A375 (cell line): ENCODE data around the gene HPS4. TPM values are rescaled to one million over a fixed set of nuclear protein-coding genes. Genes with fewer than 3 reads are reported as not detected.

Experiments used
- total RNA-seq: library from RNA; depleted of rRNA; stranded (reverse); fragments of >200 nt; shearing (Covaris generic); gene quantifications from 2 replicates; pipeline ENCODE4 v1.2.3, GENCODE V29; 2014; rRNA removed

The HPS4 gene
- 18.0 and 18.1 TPM in 2 replicates for total RNA-seq

DNA sequence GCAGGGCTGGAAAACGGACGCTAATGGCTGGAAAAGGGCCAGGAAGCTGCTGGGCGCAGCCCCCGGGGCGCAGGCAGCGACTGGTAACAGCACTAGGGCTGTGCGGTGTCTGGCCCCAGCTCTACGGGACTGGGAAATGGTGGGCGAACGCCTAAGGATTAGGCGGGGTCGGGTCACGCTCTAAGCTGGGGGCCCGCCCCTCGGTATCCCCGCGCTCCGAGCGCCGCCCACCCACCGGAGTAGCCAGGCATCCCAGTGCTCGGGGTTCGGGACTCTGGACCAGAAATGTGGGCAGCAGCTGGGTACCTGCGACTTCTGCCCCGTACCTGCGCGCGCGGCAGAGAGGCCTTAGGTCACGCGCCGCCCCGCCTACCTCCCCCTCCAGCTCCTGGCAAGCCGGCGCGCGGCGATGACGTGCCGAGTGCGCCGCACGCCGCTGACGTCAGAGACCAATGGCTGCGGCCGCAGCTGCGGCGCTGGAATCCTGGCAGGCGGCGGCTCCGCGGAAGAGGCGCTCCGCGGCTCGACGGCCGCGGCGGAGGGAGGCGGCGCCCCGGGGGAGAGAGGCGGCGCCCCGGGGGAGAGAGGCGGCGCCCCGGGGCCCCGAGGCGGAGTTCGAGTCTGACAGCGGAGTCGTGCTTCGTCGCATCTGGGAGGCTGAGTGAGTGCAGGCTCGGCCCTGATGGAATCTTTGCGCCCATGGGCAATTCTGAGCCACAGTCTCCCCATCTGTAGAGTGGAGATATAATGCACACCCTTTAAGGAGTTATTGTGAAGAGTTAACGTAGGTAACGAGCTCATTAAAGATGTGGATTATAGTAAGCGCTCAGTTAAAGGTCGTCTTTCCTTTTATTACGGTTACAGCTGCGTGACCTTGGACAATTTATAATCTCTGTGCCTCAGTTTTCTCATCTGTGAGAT is at the start of gene HPS4, which contains the start of gene SRRD:
TSS of gene HPS4 (minus strand) at position 345 of the 921 bp plus-strand sequence. CDS start 2,021 bp downstream, outside the sequence.
TSS of gene SRRD (plus strand) at position 439 of the 921 bp plus-strand sequence. CDS start at position 453, 14 bp downstream.

GRCh38 chr22:26512149-26512793 is 28.7 kb upstream of the HPS4 start, which contains the start of gene TFIP11:
Gene TFIP11 (minus strand): TSS chr22:26512473. CDS start chr22:26510272, 2,201 bp downstream.

GRCh38 chr22:26428515-26429457 is 54.8 kb downstream of the HPS4 start, which contains the start of gene ASPHD2:
Gene ASPHD2 (plus strand): TSS chr22:26429260. CDS start chr22:26433616, 4,356 bp downstream.

Other genes starting within 250 kb of the HPS4 start
- gene ASPHD2, start 54.5 kb downstream of the HPS4 start, total RNA-seq, result 1.4 and 2.1 TPM in 2 replicates
- 8.3 and 23.5 TPM in 2 replicates for gene SRRD, start 94 bp upstream of the HPS4 start, total RNA-seq
- 23.6 and 27.7 TPM in 2 replicates for gene TFIP11, start 28.7 kb upstream of the HPS4 start, total RNA-seq
- 4.8 and 5.1 TPM in 2 replicates for gene TPST2, start 106.3 kb upstream of the HPS4 start, total RNA-seq
- gene CRYBB1, start 134.2 kb upstream of the HPS4 start, total RNA-seq, result not detected in 2 replicates
- gene CRYBA4, start 138.2 kb upstream of the HPS4 start, total RNA-seq, result not detected in 2 replicates
- gene MIAT, start 173.8 kb upstream of the HPS4 start, total RNA-seq, result 0.30 and 0.34 TPM in 2 replicates